Neural cell (in vitro differentiated cells): ENCODE results near the gene EFR3B.
"Not testable (repeated sequence)": the region's sequence is repeated elsewhere in the genome, so short reads cannot be mapped to it uniquely, and the experiment has no call there.

Experiments used
- EP300 ChIP-seq: fragments of 450-650 bp; conservative IDR thresholded peaks from 2 replicates; pipeline ENCODE4 v1.6.1; 2014; ENCODE audit warnings: antibody characterized with exemption, mild to moderate bottlenecking, moderate library complexity; ENCODE audit not compliant: poor library complexity, severe bottlenecking
- EZH2 ChIP-seq: fragments of 200-600, 300-800 bp; shearing (Covaris generic), sonication (generic); IDR thresholded peaks from 2 replicates; pipeline ENCODE4 v1.6.1; 2014; ENCODE audit warnings: antibody characterized with exemption, low read length, borderline replicate concordance, mild to moderate bottlenecking; ENCODE audit not compliant: insufficient read depth, poor library complexity, severe bottlenecking
- MXI1 ChIP-seq: fragments of 450-650 bp; conservative IDR thresholded peaks from 2 replicates; pipeline ENCODE4 v1.6.1; 2014; ENCODE audit warnings: antibody characterized with exemption, mild to moderate bottlenecking; ENCODE audit not compliant: poor library complexity, severe bottlenecking
- POLR2AphosphoS5 ChIP-seq: IDR thresholded peaks from 2 replicates; pipeline ENCODE4 v1.6.1; 2012
- RAD21 ChIP-seq: fragments of 450-650 bp; conservative IDR thresholded peaks from 2 replicates; pipeline ENCODE4 v1.6.1; 2014; ENCODE audit warnings: antibody characterized with exemption, mild to moderate bottlenecking, moderate library complexity
- TAF1 ChIP-seq: IDR thresholded peaks from 2 replicates; pipeline ENCODE4 v1.6.1; 2012; ENCODE audit warnings: low read depth
- TF ChIP-seq, protein P1 (sequence below): fragments of 450-650 bp; IDR thresholded peaks from 2 replicates; pipeline ENCODE4 v1.5.1; 2014; ENCODE audit warnings: antibody characterized with exemption, mild to moderate bottlenecking, moderate library complexity; ENCODE audit not compliant: poor library complexity, severe bottlenecking
- TF ChIP-seq, protein P2 (sequence below): IDR thresholded peaks from 2 replicates; pipeline ENCODE4 v1.6.1; 2012; ENCODE audit warnings: borderline replicate concordance

DNA sequence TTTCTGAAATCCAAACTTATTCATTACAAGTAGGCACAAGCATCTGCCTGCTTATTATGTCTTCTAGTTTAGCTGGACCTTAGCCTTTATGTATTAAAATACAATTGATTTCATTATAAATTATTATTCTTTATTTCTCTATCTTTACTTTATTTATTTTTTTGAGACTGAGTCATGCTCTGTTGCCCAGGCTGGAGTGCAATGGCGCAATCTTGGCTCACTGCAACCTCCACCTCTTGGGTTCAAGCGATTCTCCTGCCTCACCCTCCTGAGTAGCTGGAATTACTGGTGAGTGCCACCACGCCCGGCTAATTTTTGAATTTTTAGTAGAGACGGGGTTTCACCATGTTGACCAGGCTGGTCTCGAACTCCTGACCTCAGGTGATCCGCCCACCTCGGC, 42.8 kb upstream of the EFR3B start:
- TF ChIP-seq, protein P1, sequence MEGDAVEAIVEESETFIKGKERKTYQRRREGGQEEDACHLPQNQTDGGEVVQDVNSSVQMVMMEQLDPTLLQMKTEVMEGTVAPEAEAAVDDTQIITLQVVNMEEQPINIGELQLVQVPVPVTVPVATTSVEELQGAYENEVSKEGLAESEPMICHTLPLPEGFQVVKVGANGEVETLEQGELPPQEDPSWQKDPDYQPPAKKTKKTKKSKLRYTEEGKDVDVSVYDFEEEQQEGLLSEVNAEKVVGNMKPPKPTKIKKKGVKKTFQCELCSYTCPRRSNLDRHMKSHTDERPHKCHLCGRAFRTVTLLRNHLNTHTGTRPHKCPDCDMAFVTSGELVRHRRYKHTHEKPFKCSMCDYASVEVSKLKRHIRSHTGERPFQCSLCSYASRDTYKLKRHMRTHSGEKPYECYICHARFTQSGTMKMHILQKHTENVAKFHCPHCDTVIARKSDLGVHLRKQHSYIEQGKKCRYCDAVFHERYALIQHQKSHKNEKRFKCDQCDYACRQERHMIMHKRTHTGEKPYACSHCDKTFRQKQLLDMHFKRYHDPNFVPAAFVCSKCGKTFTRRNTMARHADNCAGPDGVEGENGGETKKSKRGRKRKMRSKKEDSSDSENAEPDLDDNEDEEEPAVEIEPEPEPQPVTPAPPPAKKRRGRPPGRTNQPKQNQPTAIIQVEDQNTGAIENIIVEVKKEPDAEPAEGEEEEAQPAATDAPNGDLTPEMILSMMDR, result not testable (repeated sequence)
- TF ChIP-seq POLR2AphosphoS5, RAD21, TAF1, EP300, EZH2, MXI1: not testable (repeated sequence)
- TF ChIP-seq, protein P2, sequence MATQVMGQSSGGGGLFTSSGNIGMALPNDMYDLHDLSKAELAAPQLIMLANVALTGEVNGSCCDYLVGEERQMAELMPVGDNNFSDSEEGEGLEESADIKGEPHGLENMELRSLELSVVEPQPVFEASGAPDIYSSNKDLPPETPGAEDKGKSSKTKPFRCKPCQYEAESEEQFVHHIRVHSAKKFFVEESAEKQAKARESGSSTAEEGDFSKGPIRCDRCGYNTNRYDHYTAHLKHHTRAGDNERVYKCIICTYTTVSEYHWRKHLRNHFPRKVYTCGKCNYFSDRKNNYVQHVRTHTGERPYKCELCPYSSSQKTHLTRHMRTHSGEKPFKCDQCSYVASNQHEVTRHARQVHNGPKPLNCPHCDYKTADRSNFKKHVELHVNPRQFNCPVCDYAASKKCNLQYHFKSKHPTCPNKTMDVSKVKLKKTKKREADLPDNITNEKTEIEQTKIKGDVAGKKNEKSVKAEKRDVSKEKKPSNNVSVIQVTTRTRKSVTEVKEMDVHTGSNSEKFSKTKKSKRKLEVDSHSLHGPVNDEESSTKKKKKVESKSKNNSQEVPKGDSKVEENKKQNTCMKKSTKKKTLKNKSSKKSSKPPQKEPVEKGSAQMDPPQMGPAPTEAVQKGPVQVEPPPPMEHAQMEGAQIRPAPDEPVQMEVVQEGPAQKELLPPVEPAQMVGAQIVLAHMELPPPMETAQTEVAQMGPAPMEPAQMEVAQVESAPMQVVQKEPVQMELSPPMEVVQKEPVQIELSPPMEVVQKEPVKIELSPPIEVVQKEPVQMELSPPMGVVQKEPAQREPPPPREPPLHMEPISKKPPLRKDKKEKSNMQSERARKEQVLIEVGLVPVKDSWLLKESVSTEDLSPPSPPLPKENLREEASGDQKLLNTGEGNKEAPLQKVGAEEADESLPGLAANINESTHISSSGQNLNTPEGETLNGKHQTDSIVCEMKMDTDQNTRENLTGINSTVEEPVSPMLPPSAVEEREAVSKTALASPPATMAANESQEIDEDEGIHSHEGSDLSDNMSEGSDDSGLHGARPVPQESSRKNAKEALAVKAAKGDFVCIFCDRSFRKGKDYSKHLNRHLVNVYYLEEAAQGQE, result not testable (repeated sequence)
